PC-9 (cell line): ENCODE data around the gene SYT7.

ENCODE experiments used
- CTCF ChIP-seq: fragments of 200-600 bp; sonication (generic); conservative IDR thresholded peaks from 2 replicates; pipeline ENCODE4 v1.6.1; 2017; ENCODE audit warnings: mixed run types, antibody characterized with exemption, mild to moderate bottlenecking, moderate library complexity
- EZH2 ChIP-seq: fragments of 200-600 bp; sonication (generic); IDR thresholded peaks from 2 replicates; pipeline ENCODE4 v1.8.0; 2017; ENCODE audit warnings: antibody characterized with exemption, low read depth

- TF ChIP-seq CTCF (no peak), EZH2 (no peak)
These were observed 4.7 kb downstream of the SYT7 start for GRCh38 chr11:61575886-61576861.
